CD4-positive, CD25-positive, alpha-beta regulatory T cell (primary cell): ENCODE measurements around the gene SLC6A6. TPM values are rescaled to one million over a fixed set of nuclear protein-coding genes. Genes with fewer than 3 reads are reported as not detected.

Experiments used
- ATAC-seq, 2 donors: fragments of 150-1000 bp; cut with Tn5 transposase; one replicate each; pipeline ENCODE4 v1.10.0; 2021; ENCODE audit warnings: low read depth in 2 of 2, moderate number of reproducible peaks in 2 of 2, moderate library complexity in 1 of 2
- DNase-seq, 3 donors: peaks; one replicate each; pipeline versions ENCODE4 v3.0.0 to v3.0.0-alpha.2; 2012 to 2022; ENCODE audit warnings: mixed read lengths in 1 of 3
- H3K27ac ChIP-seq: one replicate; pipeline ENCODE4 v1.7.0; 2013; ENCODE audit warnings: mild to moderate bottlenecking, low read length; ENCODE audit not compliant: insufficient read depth, poor library complexity, severe bottlenecking
- H3K27me3 ChIP-seq: one replicate; pipeline ENCODE4 v1.7.0; 2013; ENCODE audit warnings: low read length; ENCODE audit not compliant: control insufficient read depth, insufficient read depth
- H3K36me3 ChIP-seq: one replicate; pipeline ENCODE4 v1.7.0; 2013; ENCODE audit warnings: mild to moderate bottlenecking, low read length, moderate library complexity; ENCODE audit not compliant: control insufficient read depth, insufficient read depth
- H3K4me1 ChIP-seq: 2 replicates; pipeline ENCODE4 v1.7.0; 2013; ENCODE audit warnings: mild to moderate bottlenecking, low read length; ENCODE audit not compliant: insufficient read depth, control insufficient read depth, poor library complexity, severe bottlenecking
- H3K4me3 ChIP-seq: one replicate; pipeline ENCODE4 v1.7.0; 2013; ENCODE audit warnings: low read depth, mild to moderate bottlenecking, low read length, moderate library complexity
- H3K9me3 ChIP-seq, 2 experiments: 1 replicate in 1 of 2; 2 replicates in 1 of 2; pipeline ENCODE4 v1.7.0; 2013; ENCODE audit warnings: low read length in 2 of 2, mild to moderate bottlenecking in 1 of 2, moderate library complexity in 1 of 2; ENCODE audit not compliant: control insufficient read depth in 2 of 2
- H3K27ac Mint-ChIP-seq, 3 donors: one replicate each; pipeline ENCODE4 v1.8.0; 2020 to 2022; ENCODE audit warnings: mild to moderate bottlenecking in 3 of 3, mixed read lengths in 3 of 3, moderate library complexity in 2 of 3
- H3K27me3 Mint-ChIP-seq: one replicate; pipeline ENCODE4 v1.8.0; 2022; ENCODE audit warnings: mild to moderate bottlenecking, mixed read lengths
- H3K36me3 Mint-ChIP-seq: one replicate; pipeline ENCODE4 v1.8.0; 2020; ENCODE audit warnings: mixed read lengths
- H3K4me1 Mint-ChIP-seq, 4 donors: one replicate each; pipeline ENCODE4 v1.8.0; 2020 to 2022; ENCODE audit warnings: mixed read lengths in 4 of 4, mild to moderate bottlenecking in 1 of 4
- H3K4me3 Mint-ChIP-seq, 4 donors: one replicate each; pipeline ENCODE4 v1.8.0; 2020 to 2022; ENCODE audit warnings: mild to moderate bottlenecking in 4 of 4, mixed read lengths in 4 of 4, moderate library complexity in 3 of 4
- H3K9me3 Mint-ChIP-seq, 7 donors: one replicate each; pipeline ENCODE4 v1.8.0; 2020 to 2022; ENCODE audit warnings: mixed read lengths in 7 of 7, mild to moderate bottlenecking in 3 of 7, moderate library complexity in 2 of 7
- polyA plus RNA-seq, 4 donors: library from polyadenylated mRNA; unstranded; fragments of 300-500 nt; fragmentation: Illumina TruSeq; gene quantifications; one replicate each; pipeline ENCODE4 v1.2.3, GENCODE V29; 2021
- total RNA-seq: library from RNA; stranded (reverse); gene quantifications from one replicate; pipeline ENCODE4 v1.2.3, GENCODE V29; 2022

Gene SLC6A6
- total and polyA plus RNA-seq, 5 donors from 2014 or later, result 6.9 to 73.3 (median 9.1) TPM

DNA sequence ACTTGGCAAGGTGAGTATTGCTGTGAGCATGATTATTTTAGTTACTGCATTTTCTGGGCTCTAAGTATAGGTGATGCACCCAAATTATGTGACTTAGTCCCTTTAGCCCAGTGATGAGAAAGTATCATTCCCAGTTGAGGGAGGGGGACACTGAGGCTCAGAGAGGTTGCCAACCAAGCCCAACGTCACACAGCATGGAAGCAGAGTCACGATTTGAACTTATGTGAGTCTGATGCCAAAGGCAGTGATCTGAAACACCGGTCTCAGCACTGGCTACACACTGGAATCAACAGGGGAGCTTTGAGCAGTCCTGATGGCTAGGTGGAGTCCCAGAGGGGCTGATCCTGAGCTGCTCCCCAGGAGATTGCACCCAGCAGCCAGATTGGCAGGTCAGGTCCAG is 39.5 kb upstream of the SLC6A6 start:
- no peaks in the 10 kb centered on the region for H3K27me3 ChIP-seq
- H3K27me3 Mint-ChIP-seq, result peaks cover 10% of the 10 kb centered on the region
- H3K36me3 ChIP-seq, result no peaks in the 10 kb centered on the region
- peaks cover 0 to 2% (median 0%) of the 10 kb centered on the region in 7 donors for H3K9me3 Mint-ChIP-seq
- no peaks in the 10 kb centered on the region for H3K36me3 Mint-ChIP-seq
- H3K27ac Mint-ChIP-seq, result no peak overlapping the region
- no peak overlapping the region for H3K27ac ChIP-seq
- ATAC-seq (no peak), DNase-seq (no peak)
- no peaks in the 10 kb centered on the region for H3K4me1 Mint-ChIP-seq
- H3K9me3 ChIP-seq, result no peaks in the 10 kb centered on the region
- no peaks in the 10 kb centered on the region for H3K4me1 ChIP-seq
- H3K4me3 ChIP-seq, result no peak overlapping the region
- no peak overlapping the region for H3K4me3 Mint-ChIP-seq

DNA sequence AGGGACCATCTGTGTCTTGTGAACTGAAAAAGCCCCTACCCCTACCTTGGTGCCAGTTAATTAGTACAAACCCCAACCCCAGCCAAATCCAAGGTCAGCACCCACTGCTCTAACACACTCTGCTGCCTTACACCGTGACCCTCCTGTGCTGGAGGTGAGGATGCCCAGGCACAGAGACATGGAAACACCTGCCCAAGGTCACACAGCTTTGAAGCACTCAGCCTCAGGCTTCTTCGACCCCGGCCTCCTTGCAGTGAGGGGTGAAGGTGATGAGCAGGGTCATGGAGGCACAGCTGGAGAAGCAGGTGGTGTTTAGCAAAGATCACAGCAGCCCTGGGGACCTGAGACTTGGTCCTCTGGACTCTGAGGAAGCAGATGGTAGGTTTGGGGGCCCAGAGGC is 39.0 kb upstream of the SLC6A6 start:
- Mint-ChIP-seq H3K4me3 (no peak overlapping the region), H3K36me3 (no peaks in the 10 kb centered on the region), H3K27ac (no peak overlapping the region), H3K9me3 (peaks cover 0 to 2% (median 0%) of the 10 kb centered on the region in 7 donors), H3K4me1 (no peaks in the 10 kb centered on the region), H3K27me3 (peaks cover 10% of the 10 kb centered on the region)
- H3K9me3 ChIP-seq, result no peaks in the 10 kb centered on the region
- no peak for DNase-seq
- no peaks in the 10 kb centered on the region for H3K27me3 ChIP-seq
- H3K27ac ChIP-seq, result no peak overlapping the region
- H3K4me1 ChIP-seq, result no peaks in the 10 kb centered on the region
- no peak overlapping the region for H3K4me3 ChIP-seq
- H3K36me3 ChIP-seq, result no peaks in the 10 kb centered on the region
- ATAC-seq, result no peak

GRCh38 chr3:14363991-14364390 is 38.4 kb upstream of the SLC6A6 start:
- Mint-ChIP-seq H3K27ac (no peak overlapping the region), H3K9me3 (peaks cover 0 to 2% (median 0%) of the 10 kb centered on the region in 7 donors), H3K36me3 (no peaks in the 10 kb centered on the region), H3K4me1 (no peaks in the 10 kb centered on the region), H3K27me3 (peaks cover 10% of the 10 kb centered on the region), H3K4me3 (no peak overlapping the region)
- H3K27ac ChIP-seq, result no peak overlapping the region
- no peaks in the 10 kb centered on the region for H3K9me3 ChIP-seq
- no peaks in the 10 kb centered on the region for H3K36me3 ChIP-seq
- H3K27me3 ChIP-seq, result no peaks in the 10 kb centered on the region
- H3K4me3 ChIP-seq, result no peak overlapping the region
- DNase-seq (no peak), ATAC-seq (no peak)
- no peaks in the 10 kb centered on the region for H3K4me1 ChIP-seq

DNA sequence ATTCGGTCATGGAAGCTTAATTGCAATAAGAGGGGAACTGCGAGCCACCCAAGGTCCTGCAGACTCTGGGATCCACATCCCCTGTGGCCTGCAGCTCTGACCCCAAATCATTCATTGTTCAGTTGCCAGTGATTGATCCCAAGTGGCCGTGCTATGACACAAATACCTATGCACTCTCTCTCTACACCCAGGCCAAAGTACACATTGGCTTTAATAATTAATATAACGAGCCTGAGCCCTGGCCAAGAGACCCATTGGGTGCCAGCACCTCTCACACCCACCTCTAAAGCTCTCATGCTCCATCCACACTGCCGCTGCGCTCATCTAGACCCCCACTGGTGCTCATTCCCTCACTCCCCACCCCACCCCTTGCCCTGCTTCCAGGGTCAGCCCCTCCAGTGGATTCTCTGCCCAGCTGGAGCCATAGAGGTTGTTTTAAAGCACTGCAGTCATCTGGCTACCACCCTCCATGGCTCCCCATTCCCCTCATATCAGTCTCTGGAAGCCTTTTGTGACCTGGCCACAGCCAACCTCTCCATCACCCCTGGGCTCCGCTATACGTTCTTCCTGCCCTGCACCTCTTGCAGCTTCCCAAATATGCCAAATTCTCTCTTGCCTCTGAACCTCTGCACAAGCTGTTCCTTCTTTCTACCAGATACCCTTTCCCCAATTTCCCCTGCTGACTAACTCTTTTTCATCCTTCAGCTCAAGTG is 37.7 kb upstream of the SLC6A6 start:
- H3K36me3 ChIP-seq, result no peaks in the 10 kb centered on the region
- Mint-ChIP-seq H3K9me3 (peaks cover 0 to 2% (median 0%) of the 10 kb centered on the region in 7 donors), H3K27ac (no peak overlapping the region), H3K4me1 (no peaks in the 10 kb centered on the region), H3K27me3 (peaks cover 10% of the 10 kb centered on the region), H3K4me3 (no peak overlapping the region), H3K36me3 (no peaks in the 10 kb centered on the region)
- ATAC-seq, result no peak
- no peak overlapping the region for H3K27ac ChIP-seq
- no peak overlapping the region for H3K4me3 ChIP-seq
- no peak for DNase-seq
- H3K27me3 ChIP-seq, result no peaks in the 10 kb centered on the region
- no peaks in the 10 kb centered on the region for H3K4me1 ChIP-seq
- H3K9me3 ChIP-seq, result no peaks in the 10 kb centered on the region

DNA sequence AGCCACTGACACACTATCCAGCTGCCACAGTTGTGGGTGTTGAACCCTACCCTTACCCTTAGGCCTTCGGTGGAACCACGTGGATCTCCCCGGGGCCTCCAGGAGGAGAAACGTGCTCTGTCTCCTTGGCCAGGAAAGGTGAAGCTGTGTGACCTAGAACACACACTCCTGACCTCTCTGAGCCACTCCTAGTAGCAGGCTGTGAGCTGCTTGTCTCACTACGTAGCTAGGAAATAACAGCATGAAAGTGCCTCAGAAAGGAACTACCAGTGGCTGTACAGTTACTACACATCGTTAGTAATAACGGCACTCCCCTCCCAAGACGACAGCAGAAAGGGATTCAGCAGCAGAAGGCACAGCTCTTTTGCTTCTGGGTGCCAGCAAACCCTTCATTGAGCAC is 36.2 kb upstream of the SLC6A6 start:
- Mint-ChIP-seq H3K4me3 (no peak overlapping the region), H3K4me1 (peaks cover 0 to 5% (median 2%) of the 10 kb centered on the region in 4 donors), H3K9me3 (no peaks in the 10 kb centered on the region), H3K27ac (no peak overlapping the region), H3K36me3 (no peaks in the 10 kb centered on the region), H3K27me3 (peaks cover 10% of the 10 kb centered on the region)
- ATAC-seq (no peak), DNase-seq (no peak)
- no peak overlapping the region for H3K4me3 ChIP-seq
- no peaks in the 10 kb centered on the region for H3K9me3 ChIP-seq
- H3K4me1 ChIP-seq, result peaks cover 4% of the 10 kb centered on the region
- no peaks in the 10 kb centered on the region for H3K27me3 ChIP-seq
- no peaks in the 10 kb centered on the region for H3K36me3 ChIP-seq
- H3K27ac ChIP-seq, result no peak overlapping the region

GRCh38 chr3:14366915-14367823 is 35.2 kb upstream of the SLC6A6 start:
- peak overlapping the region in 2 of 4 donors; percentile 3 to 48 for H3K4me3 Mint-ChIP-seq
- H3K36me3 Mint-ChIP-seq, result no peaks in the 10 kb centered on the region
- DNase-seq (no peak), ATAC-seq (no peak)
- no peak overlapping the region for H3K4me3 ChIP-seq
- no peaks in the 10 kb centered on the region for H3K27me3 ChIP-seq
- H3K27me3 Mint-ChIP-seq, result peaks cover 6% of the 10 kb centered on the region
- H3K4me1 ChIP-seq, result peaks cover 4% of the 10 kb centered on the region
- no peak overlapping the region for H3K27ac Mint-ChIP-seq
- H3K36me3 ChIP-seq, result no peaks in the 10 kb centered on the region
- H3K9me3 Mint-ChIP-seq, result no peaks in the 10 kb centered on the region
- H3K4me1 Mint-ChIP-seq, result peaks cover 0 to 5% (median 2%) of the 10 kb centered on the region in 4 donors
- H3K27ac ChIP-seq, result no peak overlapping the region
- no peaks in the 10 kb centered on the region for H3K9me3 ChIP-seq

GRCh38 chr3:14368146-14368545 is 34.3 kb upstream of the SLC6A6 start:
- H3K9me3 Mint-ChIP-seq, result no peaks in the 10 kb centered on the region
- peaks cover 4% of the 10 kb centered on the region for H3K4me1 ChIP-seq
- H3K4me3 ChIP-seq, result no peak overlapping the region
- H3K4me3 Mint-ChIP-seq, result no peak overlapping the region
- no peaks in the 10 kb centered on the region for H3K36me3 Mint-ChIP-seq
- H3K4me1 Mint-ChIP-seq, result peaks cover 0 to 5% (median 2%) of the 10 kb centered on the region in 4 donors
- peaks cover 6% of the 10 kb centered on the region for H3K27me3 Mint-ChIP-seq
- DNase-seq (no peak), ATAC-seq (no peak)
- H3K27ac ChIP-seq, result no peak overlapping the region
- no peaks in the 10 kb centered on the region for H3K36me3 ChIP-seq
- no peak overlapping the region for H3K27ac Mint-ChIP-seq
- no peaks in the 10 kb centered on the region for H3K9me3 ChIP-seq
- no peaks in the 10 kb centered on the region for H3K27me3 ChIP-seq
